Transverse colon (tissue), 4 donors: ENCODE results near the gene GTF3C1. TPM values are rescaled to one million over a fixed set of nuclear protein-coding genes. Genes with fewer than 3 reads are reported as not detected.

Source experiments
- DNase-seq: peaks from one replicate; pipeline ENCODE4 v3.0.0-alpha.2; 2019
- H3K27ac ChIP-seq, 4 donors: fragments of 200-600 bp; sonication (generic); 2 replicates each; pipeline ENCODE4 v1.5.1; 2016 to 2018; ENCODE audit warnings: inconsistent platforms in 4 of 4
- H3K27me3 ChIP-seq: fragments of 200-600 bp; sonication (generic); 2 replicates; pipeline ENCODE4 v1.5.1; 2017; ENCODE audit warnings: inconsistent platforms
- H3K36me3 ChIP-seq, 4 donors: fragments of 200-600 bp; sonication (generic); 2 replicates each; pipeline ENCODE4 v1.5.1; 2017 to 2019; ENCODE audit warnings: inconsistent platforms in 4 of 4
- H3K4me1 ChIP-seq, 4 donors: fragments of 200-600 bp; sonication (generic); 2 replicates each; pipeline ENCODE4 v1.5.1; 2017 to 2020; ENCODE audit warnings: inconsistent platforms in 4 of 4
- H3K4me3 ChIP-seq, 4 donors: fragments of 200-600 bp; sonication (generic); 1 replicate in 1 of 4; 2 replicates in 3 of 4; pipeline versions ENCODE4 v1.5.1 to v1.6.1; 2017 to 2019; ENCODE audit warnings: inconsistent platforms in 4 of 4
- H3K9me3 ChIP-seq, 2 donors: fragments of 200-600 bp; sonication (generic); 2 replicates each; pipeline ENCODE4 v1.5.1; 2017 to 2019; ENCODE audit warnings: inconsistent platforms in 2 of 2
- EP300 ChIP-seq: sonication (generic); formaldehyde crosslinking; IDR thresholded peaks from one replicate; pipeline ENCODE4 v1.6.1; 2017; ENCODE audit warnings: antibody characterized with exemption, low read depth
- POLR2A ChIP-seq: fragments of 450-650 bp; IDR thresholded peaks from one replicate; pipeline ENCODE4 v1.6.1; 2016; ENCODE audit warnings: antibody characterized with exemption, mild to moderate bottlenecking, moderate library complexity
- POLR2AphosphoS5 ChIP-seq, 3 donors: sonication (generic); formaldehyde crosslinking; IDR thresholded peaks; one replicate each; pipeline ENCODE4 v1.6.1; 2016; ENCODE audit warnings: antibody characterized with exemption in 3 of 3
- WGBS, 2 donors: methylation state at CpG; one replicate each; pipeline ENCODE4 v1.1.5; 2018; ENCODE audit warnings: low coverage in 1 of 2; 5-methylcytosine and 5-hydroxymethylcytosine counted together
- in situ Hi-C, 4 donors: fragments of 200-750 bp; cut with MboI; loops; one replicate each; pipeline versions ENCODE4 v1.15.0 to v1.15.1; 2017; ENCODE audit warnings: low sequenced_read_pairs in 3 of 4, low pct_ligation_motif_present in 1 of 4, low pct_unique_long_range_greater_than_20kb in 1 of 4
- intact Hi-C: fragments of 100-400 bp; cut with DNase I; formaldehyde crosslinking; loops from one replicate; pipeline ENCODE4 v1.15.1; 2023; ENCODE audit warnings: low total_unique reads
- total RNA-seq, 4 donors: library from RNA; depleted of rRNA; stranded (reverse); fragments of >200 nt; gene quantifications; one replicate each; pipeline ENCODE4 v1.1.0, GENCODE V29; 2016
- TF ChIP-seq, protein P1 (sequence below), 5 experiments: fragments of 200-600 bp in 3 of 5; fragments of 450-650 bp in 2 of 5; sonication (generic) in 3 of 5; IDR thresholded peaks; 1 replicate in 2 of 5; 2 replicates in 3 of 5; pipeline ENCODE4 v1.5.1; 2016 to 2017; ENCODE audit warnings: antibody characterized with exemption in 5 of 5, inconsistent platforms in 3 of 5, mild to moderate bottlenecking in 2 of 5, moderate library complexity in 1 of 5

Gene GTF3C1
- total RNA-seq, 4 donors from 2014 or later = 49.6 to 129 (median 60.1) TPM

DNA sequence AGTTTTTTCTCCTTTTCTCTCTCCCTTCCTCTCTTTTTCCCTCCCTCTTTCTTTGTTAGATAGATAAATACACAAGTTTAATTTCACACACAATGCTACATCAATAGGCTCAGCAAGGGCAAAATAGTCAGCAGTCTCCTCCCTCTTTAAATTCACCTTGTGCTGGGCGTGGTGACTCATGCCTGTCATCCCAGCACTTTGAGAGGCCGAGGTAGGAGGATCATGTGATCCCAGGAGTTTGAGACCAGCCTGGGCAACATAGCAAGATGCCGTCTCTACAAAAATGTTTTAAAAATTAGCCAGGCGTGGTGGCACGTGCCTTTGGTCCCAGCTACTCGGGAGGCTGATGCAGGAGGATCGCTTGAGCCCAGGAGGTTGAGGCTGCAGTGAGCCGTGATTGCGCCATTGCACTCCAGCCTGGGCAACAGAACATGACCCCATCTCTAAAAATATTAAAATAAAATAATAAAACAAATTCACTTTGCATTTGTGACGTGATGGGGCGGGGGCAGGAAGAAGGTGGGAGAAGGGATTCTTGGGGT lies 120.3 kb downstream of the GTF3C1 start:
- TF ChIP-seq POLR2AphosphoS5 (IDR thresholded peaks at IDR 0.05) (no peak), EP300 (no peak)
- no peak overlapping the region for H3K27ac ChIP-seq
- H3K36me3 ChIP-seq = no peaks in the 10 kb centered on the region
- DNase-seq = no peak
- no peaks in the 10 kb centered on the region for H3K4me1 ChIP-seq
- H3K27me3 ChIP-seq = no peaks in the 10 kb centered on the region
- in situ Hi-C loops (no loop called here), intact Hi-C loops (no loop called here)
- WGBS, 2 donors = 78 to 90% methylated on average over 2 to 11 of the region's 11 CpGs
- no peak overlapping the region for H3K4me3 ChIP-seq
- no peaks in the 10 kb centered on the region for H3K9me3 ChIP-seq

DNA sequence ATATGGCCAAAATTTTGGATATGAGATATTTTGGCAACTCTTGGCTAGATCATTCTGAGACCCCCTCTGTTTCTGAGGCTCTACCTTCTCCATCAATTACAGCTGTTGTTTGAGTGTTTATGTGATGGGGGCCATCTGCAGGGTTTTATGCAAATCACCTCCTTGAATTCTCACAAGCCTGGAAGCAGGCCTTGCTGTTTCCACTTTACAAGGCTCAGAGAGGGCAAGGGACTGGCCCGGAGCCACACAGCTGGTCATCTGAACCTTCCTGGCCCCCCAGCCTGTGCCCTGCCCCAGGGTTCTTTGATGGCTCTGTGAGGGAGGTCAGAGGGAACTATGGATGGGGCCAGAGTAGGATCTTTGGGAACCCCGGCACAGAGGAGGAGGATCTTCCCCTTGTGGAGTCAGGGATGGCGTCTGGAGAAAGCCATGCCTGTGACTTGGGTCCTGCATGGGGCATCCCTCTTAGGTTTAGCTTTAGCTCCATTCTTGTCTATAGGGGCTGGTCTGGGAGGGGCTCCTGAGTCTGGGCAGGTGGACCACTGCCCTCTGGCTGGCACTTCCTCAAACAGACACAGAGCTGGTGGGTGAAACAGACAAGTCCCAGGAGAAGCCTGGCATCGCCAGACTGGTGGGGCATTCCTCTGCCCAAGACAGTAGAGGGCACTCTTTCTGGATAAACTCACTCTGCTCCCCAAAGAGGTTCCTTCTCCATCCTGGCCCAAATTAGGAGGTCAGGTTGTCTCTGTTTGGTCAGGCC lies 121.5 kb downstream of the GTF3C1 start:
- intact Hi-C loops = no loop called here
- no peak overlapping the region for H3K27ac ChIP-seq
- H3K36me3 ChIP-seq = no peaks in the 10 kb centered on the region
- H3K9me3 ChIP-seq = peaks cover 2 to 4% of the 10 kb centered on the region in 2 donors
- no peak overlapping the region for H3K4me3 ChIP-seq
- WGBS, 2 donors = 82% methylated on average over 4 of the region's 4 CpGs; no CpG with 5 or more reads in 1 of the 2 donors
- in situ Hi-C loops = no loop called here
- DNase-seq = no peak
- no peaks in the 10 kb centered on the region for H3K27me3 ChIP-seq
- TF ChIP-seq POLR2AphosphoS5 (IDR thresholded peaks at IDR 0.05) (no peak), POLR2A (no peak), EP300 (no peak)
- no peaks in the 10 kb centered on the region for H3K4me1 ChIP-seq

DNA sequence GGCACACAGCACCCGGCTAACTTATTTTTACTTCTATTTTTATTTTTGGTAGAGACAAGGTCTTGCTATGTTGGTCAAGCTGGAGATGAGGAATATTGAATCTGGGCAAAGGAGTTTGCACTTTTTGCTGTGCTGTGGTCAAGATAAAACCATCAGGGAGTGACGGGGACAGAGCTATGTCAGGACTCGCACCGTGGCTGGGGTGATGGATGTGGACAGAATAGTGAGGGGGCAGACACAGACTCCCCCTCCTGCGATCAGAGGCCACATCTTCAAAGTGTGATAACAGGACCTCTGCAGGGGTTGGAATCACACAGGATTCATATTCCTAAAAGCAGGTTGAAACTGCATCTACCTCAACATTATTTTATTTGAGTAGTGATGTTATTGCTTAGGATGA lies 122.2 kb downstream of the GTF3C1 start:
- no peak for DNase-seq
- TF ChIP-seq EP300 = no peak
- TF ChIP-seq POLR2AphosphoS5 (IDR thresholded peaks at IDR 0.05) = no peak
- TF ChIP-seq POLR2A = no peak
- TF ChIP-seq, protein P1, sequence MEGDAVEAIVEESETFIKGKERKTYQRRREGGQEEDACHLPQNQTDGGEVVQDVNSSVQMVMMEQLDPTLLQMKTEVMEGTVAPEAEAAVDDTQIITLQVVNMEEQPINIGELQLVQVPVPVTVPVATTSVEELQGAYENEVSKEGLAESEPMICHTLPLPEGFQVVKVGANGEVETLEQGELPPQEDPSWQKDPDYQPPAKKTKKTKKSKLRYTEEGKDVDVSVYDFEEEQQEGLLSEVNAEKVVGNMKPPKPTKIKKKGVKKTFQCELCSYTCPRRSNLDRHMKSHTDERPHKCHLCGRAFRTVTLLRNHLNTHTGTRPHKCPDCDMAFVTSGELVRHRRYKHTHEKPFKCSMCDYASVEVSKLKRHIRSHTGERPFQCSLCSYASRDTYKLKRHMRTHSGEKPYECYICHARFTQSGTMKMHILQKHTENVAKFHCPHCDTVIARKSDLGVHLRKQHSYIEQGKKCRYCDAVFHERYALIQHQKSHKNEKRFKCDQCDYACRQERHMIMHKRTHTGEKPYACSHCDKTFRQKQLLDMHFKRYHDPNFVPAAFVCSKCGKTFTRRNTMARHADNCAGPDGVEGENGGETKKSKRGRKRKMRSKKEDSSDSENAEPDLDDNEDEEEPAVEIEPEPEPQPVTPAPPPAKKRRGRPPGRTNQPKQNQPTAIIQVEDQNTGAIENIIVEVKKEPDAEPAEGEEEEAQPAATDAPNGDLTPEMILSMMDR (IDR thresholded peaks at IDR 0.05) = no peak
- Histone ChIP-seq H3K27ac (no peak overlapping the region), H3K27me3 (no peaks in the 10 kb centered on the region), H3K36me3 (no peaks in the 10 kb centered on the region), H3K4me1 (no peaks in the 10 kb centered on the region), H3K9me3 (peaks cover 8 to 11% of the 10 kb centered on the region in 2 donors), H3K4me3 (no peak overlapping the region)
- 79 to 80% methylated on average over 3 to 5 of the region's 5 CpGs for WGBS, 2 donors
- in situ Hi-C loops = no loop called here
- intact Hi-C loops = no loop called here

DNA sequence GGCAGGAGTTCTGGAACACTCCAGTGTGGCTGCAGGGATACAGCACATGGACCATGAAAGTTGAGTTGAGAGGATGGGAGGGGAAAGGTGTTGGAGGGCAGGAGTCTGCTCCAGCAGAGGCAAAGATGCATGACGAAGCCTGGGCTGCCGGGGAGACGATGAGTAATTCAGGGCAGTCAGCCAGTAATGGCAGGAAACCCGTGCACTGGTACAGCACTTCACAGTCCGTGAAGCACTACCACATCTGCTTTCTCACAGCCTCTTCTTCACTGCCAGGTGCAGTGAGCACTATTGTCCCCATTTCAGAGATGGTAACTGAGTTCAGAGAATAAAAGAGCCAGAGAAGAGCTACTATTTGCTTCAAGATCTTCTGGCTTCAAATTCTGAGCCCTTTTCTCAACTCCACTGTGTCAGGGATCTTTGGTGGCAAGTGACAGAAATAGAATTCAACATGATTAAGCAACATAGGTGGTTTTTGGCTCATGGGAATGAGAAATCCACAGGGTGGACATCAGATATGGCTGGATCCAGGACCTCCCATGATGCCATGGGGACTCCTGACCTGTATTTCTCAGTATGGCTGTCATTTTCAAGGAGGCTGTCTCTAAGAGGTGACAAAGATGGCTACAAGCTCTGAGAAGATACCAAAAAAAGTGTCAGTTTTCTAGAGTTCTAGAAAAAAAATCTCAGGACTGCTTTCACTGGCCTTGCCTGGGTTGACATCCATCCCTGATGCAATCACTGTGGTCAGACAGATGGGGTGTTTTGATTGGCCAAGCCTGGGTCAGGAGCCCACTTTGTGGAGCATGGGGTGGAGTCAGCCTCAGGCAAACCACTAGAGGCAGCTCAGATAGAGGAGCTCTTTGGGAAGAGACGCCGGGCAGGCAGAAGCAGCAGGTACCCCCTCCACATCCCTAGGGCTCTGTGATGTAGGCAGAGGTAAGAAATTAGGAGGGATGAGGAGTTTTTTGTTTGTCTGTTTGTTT lies 123.0 kb downstream of the GTF3C1 start:
- no peaks in the 10 kb centered on the region for H3K4me1 ChIP-seq
- peak; percentile 38 for DNase-seq
- H3K36me3 ChIP-seq = no peaks in the 10 kb centered on the region
- WGBS, 2 donors = 24% methylated on average over 7 of the region's 7 CpGs; no CpG with 5 or more reads in 1 of the 2 donors
- H3K27ac ChIP-seq = no peak overlapping the region
- H3K9me3 ChIP-seq = peaks cover 17 to 19% of the 10 kb centered on the region in 2 donors
- H3K4me3 ChIP-seq = no peak overlapping the region
- in situ Hi-C loops (no loop called here), intact Hi-C loops (no loop called here)
- TF ChIP-seq, protein P1 (IDR thresholded peaks at IDR 0.05) = no peak
- no peak for TF ChIP-seq POLR2A
- H3K27me3 ChIP-seq = no peaks in the 10 kb centered on the region

DNA sequence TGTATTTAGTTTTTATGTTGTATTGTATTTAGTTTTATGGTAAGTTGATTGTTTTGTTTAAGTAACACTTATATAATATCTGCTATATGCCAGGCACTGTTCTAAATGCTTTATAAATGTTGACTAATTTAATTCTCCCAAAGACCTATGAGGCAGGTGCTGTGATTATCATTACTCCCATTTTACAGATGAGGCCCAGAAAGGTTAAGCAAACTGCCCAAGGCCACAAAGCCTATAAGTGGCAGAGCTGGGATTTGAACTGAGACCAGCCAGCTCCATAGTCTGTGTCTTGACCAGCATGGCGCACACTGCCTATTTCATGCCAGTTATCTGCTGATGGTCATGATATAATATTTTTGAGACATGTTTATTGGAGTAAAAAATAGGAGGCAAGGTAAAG lies 123.8 kb downstream of the GTF3C1 start:
- DNase-seq = no peak
- Histone ChIP-seq H3K4me1 (no peaks in the 10 kb centered on the region), H3K36me3 (no peaks in the 10 kb centered on the region), H3K27ac (no peak overlapping the region), H3K9me3 (peaks cover 20 to 24% of the 10 kb centered on the region in 2 donors), H3K27me3 (no peaks in the 10 kb centered on the region), H3K4me3 (no peak overlapping the region)
- no peak for TF ChIP-seq POLR2A
- TF ChIP-seq POLR2AphosphoS5 (IDR thresholded peaks at IDR 0.05) = no peak
- no peak for TF ChIP-seq EP300
- TF ChIP-seq, protein P1 (IDR thresholded peaks at IDR 0.05) = no peak
- WGBS, 2 donors = 60 to 83% methylated on average over 1 of the region's 1 CpG
- intact Hi-C loops (no loop called here), in situ Hi-C loops (no loop called here)
